Activated T-cell treated with anti-CD3 and anti-CD28 coated beads, Interleukin-2, amount 50 U/mL, for 1 hour (primary cell): Measurements from ENCODE around the gene SPRY1.
A peak's percentile ranks its signal among the peaks of the same experiment; 100 is the strongest.

Experiments
- DNase-seq: peaks from one replicate; pipeline ENCODE4 v3.0.0-alpha.2; 2020

Gene SPRY1

DNA sequence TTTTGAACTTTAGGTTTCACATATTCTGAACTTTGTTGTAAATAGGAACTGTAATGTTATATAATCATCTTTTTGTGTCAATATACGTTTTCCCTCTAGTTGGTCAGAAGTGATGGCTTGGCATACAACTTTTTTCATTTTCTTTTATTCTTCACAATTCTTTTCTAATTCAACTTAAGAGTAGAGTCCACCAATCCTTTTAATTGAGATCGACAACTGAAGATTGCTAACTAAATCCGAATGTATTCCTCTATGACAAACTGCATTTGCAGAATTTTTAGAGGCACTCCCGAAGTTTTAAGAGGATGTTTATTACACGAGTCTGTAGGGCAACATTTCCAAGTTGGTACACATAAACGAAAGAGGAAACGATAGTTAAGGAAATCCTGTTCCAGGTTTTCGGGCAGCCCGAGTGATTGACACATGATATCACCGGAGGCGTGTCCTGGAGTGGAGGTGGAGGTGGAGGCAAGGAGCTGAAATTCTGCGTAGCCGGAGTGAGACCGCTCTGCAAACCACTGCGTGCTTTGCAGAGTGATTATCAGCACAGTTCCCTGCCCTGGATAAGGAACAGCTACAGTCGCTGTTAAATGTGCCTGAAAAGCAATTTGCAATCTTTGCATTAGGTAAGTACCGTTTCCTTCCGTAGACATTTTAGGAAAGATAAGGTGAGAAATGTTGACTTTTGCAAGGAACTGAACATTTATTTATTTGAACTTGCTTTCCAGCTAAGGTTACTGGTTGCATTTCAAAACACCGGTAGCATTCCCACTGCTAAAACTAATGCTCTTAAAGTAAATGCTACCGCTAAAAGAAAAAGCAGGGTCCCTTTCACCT lies at the start of gene SPRY1:
TSS of gene SPRY1 (plus strand) at position 489 of the 837 bp plus-strand sequence. CDS start 4,797 bp downstream, outside the sequence.
- DNase-seq = peak; percentile 65

DNA sequence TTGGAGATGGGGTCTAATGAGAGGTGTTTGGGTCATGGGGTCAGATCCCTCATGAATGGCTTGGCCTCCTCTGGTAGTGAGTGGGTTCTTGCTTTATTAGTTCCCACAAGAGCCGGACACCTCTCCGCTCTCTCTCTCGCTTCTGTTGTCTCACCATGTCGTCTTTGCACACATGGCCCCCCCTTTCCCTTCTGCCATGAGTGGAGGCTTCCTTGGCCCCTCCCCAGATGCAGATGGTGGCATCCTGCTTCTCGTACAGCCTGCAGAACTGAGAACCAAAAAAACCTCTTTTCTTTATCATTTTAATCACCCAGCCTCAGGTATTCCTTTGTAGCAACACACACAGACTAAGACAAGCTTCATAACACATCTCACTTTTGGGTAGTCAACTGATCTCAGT lies 49.6 kb upstream of the SPRY1 start:
- no peak for DNase-seq

DNA sequence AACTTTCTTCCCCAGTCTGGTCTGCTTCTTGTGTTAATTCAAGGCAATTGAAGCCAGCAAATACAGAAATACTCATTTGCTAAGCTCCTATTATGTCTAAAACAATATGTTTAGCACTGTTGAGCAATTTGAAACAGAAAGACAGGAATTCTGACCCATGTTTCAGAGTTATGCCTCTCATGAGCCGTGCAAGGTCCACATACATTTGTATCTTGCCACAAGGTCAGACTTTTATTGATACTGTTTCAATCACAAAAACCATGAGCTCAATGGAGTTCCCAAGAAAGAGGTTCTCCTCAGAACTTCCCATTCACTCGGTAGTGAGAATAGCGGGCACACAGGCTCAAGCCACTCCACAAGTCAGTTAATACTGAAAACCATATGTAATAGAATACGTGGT lies 47.6 kb upstream of the SPRY1 start:
- no peak for DNase-seq

- no peak for DNase-seq
These were observed 47.0 kb upstream of the SPRY1 start for GRCh38 chr4:123349421-123350190.

GRCh38 chr4:123350191-123350544 lies 46.4 kb upstream of the SPRY1 start:
- no peak for DNase-seq

DNA sequence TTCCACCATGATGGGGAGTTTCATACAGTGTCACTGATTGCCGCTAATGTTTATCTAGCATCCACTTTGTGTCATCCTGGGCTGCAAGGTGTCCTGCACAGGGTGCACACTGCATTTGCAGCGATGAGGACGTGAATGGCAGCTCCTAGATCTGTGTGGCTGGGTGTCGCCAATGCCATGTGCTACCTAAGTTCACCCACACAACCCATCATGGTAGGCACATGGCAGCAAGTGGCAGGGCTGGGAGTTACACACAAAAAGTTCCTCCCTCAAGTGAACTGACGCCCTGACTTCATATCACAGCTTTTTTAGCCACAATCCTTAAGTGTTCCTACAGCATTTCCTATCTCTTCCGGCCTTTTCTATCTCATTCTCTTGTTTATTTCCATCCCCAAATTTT lies 45.9 kb upstream of the SPRY1 start:
- no peak for DNase-seq

GRCh38 chr4:123351713-123352112 lies 44.9 kb upstream of the SPRY1 start:
- no peak for DNase-seq

- DNase-seq = no peak
These were observed 44.2 kb upstream of the SPRY1 start for GRCh38 chr4:123352240-123352945.

GRCh38 chr4:123352966-123353365 lies 43.6 kb upstream of the SPRY1 start:
- DNase-seq = no peak

GRCh38 chr4:123353656-123354055 lies 42.9 kb upstream of the SPRY1 start:
- DNase-seq = no peak

DNA sequence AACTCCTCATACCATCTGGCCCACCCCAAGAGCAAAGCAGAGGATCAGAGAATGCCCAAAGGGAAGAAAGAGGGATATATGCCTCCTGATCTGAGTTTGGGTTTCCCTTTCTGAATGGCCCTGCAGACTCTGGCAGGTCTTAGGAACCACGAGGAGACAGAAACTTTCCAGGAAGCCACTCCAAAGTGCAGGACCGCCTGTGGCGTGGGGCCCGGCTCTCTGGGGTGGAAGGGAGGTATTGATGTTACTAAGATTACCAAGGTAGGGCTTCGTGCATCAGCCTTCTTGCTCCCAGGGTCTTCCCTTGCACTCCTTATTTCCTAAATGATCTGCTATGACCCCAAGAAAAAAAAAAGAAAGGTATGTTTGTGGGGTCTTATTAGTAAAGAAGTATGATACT lies 41.9 kb upstream of the SPRY1 start:
- no peak for DNase-seq

- DNase-seq = no peak
These were observed 39.7 kb upstream of the SPRY1 start for GRCh38 chr4:123356921-123357320.

GRCh38 chr4:123359449-123360315 lies 36.9 kb upstream of the SPRY1 start:
- DNase-seq = no peak

DNA sequence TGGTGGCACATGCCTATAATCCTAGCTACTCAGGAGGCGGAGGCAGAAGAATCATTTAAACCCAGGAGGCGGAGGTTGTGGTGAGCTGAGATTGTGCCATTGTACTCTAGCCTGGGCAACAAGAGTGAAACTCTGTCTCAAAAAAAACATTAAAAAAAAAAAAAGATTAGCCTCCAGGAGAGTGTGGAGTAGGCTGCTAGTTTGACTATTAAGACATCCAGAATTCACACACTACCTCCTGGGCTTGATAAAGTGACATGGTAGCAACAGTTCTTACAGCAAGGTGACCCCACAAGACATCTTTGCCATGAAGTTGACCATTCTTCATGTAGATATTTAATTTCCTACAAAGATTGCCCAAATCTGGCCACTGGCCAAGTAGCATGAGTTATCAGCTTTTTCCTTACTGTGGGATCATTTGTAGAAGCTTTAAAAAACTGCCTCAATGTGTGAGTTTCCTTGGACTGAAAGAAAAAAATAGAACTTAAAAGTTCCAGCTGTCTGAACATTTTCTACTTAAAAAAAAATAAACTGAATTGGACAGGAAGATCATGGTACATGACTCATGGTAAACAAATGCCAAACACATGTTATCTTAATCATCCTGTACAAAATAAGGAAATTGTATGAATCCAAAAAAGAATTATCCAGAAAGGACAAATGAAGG lies 35.3 kb upstream of the SPRY1 start:
- no peak for DNase-seq

- no peak for DNase-seq
These were observed 34.5 kb upstream of the SPRY1 start for GRCh38 chr4:123362103-123362502.

DNA sequence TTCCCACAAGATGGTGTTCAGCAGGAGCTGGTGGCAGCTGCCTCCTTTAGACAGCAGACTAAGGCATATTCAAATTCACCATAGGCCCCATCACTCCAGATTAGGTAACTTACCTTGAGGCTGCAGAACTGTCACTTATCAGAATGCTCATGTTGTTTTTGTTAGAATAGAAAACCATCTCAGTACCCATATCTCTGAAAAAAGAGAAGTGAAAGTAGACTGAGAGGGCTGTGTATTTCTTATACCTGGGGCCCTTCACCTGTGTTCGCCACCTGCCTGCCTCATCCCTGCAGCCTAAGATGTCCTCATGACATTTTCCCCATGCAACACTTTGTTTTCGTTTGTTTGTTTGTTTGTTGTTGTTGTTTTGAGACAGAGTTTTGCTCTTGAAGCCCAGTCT lies 32.9 kb upstream of the SPRY1 start:
- no peak for DNase-seq

DNA sequence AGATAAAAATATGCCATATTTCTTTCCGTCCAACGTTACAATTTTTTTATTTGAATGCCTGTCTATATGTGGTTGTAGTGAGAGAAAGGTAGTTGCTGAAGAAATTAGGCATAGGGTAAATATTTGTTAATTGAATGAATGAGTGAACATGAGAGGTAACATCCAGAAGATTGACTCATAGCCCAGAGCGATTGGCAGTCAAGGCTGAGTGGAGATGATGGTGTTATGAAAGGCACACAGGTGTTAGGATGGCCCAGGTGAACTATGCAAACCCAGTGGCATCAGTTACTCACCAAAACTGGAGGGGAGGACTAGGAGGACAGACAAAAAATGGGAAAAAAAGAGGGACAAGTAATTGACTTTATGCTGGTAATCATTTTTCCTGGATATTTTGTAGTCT lies 31.7 kb upstream of the SPRY1 start:
- no peak for DNase-seq

- DNase-seq = no peak
These were observed 31.2 kb upstream of the SPRY1 start for GRCh38 chr4:123365412-123365811.

- DNase-seq = no peak
These were observed 30.3 kb upstream of the SPRY1 start for GRCh38 chr4:123366144-123366748.

GRCh38 chr4:123378794-123379193 lies 17.8 kb upstream of the SPRY1 start:
- no peak for DNase-seq

DNA sequence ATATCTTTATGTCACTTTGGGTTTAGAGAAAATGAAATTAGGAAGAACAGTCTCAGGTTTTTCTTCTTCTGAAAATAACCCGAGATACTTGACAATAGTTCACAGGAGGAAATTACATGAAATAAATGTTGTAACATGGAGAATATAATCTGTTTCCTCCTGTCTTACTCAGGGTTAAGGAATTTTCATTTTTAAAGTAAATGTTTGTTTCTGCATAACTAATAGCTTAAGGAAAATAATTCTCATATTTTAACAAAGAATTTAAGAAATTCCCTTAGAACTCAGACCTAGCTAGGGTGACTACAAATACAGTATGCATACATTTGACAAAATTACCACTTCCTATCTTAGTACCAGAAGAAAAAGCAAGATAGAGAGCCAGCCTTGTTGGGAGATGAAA lies 17.2 kb upstream of the SPRY1 start:
- DNase-seq = no peak
